Measurements from ENCODE around the gene CKAP5. TPM values are rescaled to one million over a fixed set of nuclear protein-coding genes. Genes with fewer than 3 reads are reported as not detected.

CKAP5 gene
- total RNA-seq, 4 donors from 2014 or later, result 29.9 to 59.2 (median 38.9) TPM

GRCh38 chr11:46705070-46705688 lies 140.9 kb downstream of the CKAP5 start:
- no peak for DNase-seq (ENCODE audit: low spot score in 2 of 2)
- no peak overlapping the region for H3K4me3 ChIP-seq
- no peak overlapping the region for H3K27ac ChIP-seq
- TF ChIP-seq POLR2AphosphoS5 (IDR thresholded peaks at IDR 0.05) (no peak), EP300 (IDR thresholded peaks at IDR 0.05) (no peak), CTCF (IDR thresholded peaks at IDR 0.05) (no peak), POLR2A (IDR thresholded peaks at IDR 0.05) (no peak)
- no peaks in the 10 kb centered on the region for H3K27me3 ChIP-seq
- H3K4me1 ChIP-seq, result peaks cover 20% of the 10 kb centered on the region
- 89% methylated on average over 9 of the region's 31 CpGs for WGBS
- no peaks in the 10 kb centered on the region for H3K9me3 ChIP-seq
- H3K36me3 ChIP-seq, result peaks cover 53% of the 10 kb centered on the region

DNA sequence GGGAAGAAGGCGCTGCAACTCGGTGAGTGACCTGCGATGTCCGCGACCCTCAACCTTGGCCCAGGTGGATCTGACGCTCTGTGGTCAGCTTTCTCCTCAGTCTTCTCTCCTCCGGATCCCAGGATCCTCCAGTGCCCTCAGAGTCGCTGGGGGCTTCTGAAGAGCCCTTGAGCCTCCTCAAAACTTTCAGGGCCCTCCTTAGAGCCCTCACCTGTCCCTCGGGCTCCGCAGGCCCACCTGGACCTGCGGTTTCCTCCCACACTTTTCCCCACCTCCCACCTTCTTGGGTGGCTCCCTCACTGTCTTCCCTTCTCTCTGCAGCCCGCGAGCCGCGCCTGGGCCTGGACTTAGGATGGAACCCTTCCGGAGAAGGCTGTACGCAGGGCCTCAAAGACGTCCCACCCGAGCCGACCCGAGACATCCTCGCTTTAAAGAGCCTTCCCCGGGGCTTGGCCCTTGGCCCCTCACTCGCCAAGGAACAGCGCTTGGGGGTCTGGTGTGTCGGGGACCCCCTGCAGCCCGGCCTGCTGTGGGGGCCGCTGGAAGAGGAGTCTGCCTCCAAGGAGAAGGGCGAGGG lies 144.9 kb downstream of the CKAP5 start:
- 2% methylated on average over 19 of the region's 29 CpGs for WGBS
- Histone ChIP-seq H3K27ac (peak overlapping the region; percentile 90), H3K4me3 (peak overlapping the region; percentile 99), H3K27me3 (no peaks in the 10 kb centered on the region), H3K36me3 (peaks cover 42% of the 10 kb centered on the region), H3K9me3 (no peaks in the 10 kb centered on the region), H3K4me1 (peaks cover 59% of the 10 kb centered on the region)
- DNase-seq (ENCODE audit: low spot score in 2 of 2), result no peak
- no peak for TF ChIP-seq POLR2A (IDR thresholded peaks at IDR 0.05)
- TF ChIP-seq EP300 (IDR thresholded peaks at IDR 0.05), result no peak
- TF ChIP-seq CTCF (IDR thresholded peaks at IDR 0.05), result no peak
- no peak for TF ChIP-seq POLR2AphosphoS5 (IDR thresholded peaks at IDR 0.05)

DNA sequence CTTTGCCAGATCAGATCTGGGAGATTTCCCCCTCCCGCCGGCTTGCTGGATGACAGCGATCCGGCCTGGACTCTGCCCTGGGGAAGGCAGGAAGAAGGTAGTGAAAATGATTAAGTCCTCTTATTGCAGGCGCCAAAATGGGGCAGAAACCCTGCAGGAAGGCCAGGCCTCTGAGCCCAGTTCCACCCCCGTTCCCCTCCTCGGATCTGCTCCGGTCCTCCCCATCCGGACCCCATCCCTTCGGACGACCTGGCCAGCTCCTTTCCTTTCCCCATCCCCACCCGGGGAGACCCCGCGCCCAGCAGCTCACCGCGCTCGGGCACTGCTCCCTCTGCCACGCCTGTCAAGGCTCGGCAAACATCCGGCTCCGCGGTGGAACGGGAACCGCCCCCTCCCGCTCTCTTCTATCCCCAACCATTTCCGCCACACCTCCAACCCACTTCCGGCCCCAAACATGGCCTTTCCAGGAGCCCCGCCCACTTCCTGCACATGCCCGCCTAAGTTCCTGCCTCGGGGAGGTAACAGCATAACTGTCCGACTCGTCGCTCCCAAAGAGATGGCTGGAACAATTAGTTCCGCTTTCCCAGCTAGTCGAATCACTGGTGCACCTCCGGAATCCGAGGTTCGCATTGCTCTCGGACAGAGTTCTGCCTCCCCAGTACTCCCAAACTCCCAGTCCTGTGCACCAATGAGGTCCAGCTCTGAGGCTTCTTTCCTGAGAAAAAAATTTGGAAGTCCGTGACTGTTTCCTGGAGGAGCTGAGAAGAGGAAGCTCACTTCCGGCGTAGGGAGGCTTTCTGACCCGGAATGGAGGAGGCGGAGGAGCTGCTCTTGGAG lies 145.6 kb downstream of the CKAP5 start, which contains the start of the genes ARHGAP1 and ZNF408:
TSS of gene ARHGAP1 (minus strand) at position 379 of the 837 bp plus-strand sequence. CDS start 4,512 bp downstream, outside the sequence.
TSS of gene ZNF408 (plus strand) at position 791 of the 837 bp plus-strand sequence. CDS start at position 808, 17 bp downstream.
- under 1% methylated on average over 40 of the region's 44 CpGs for WGBS
- H3K4me1 ChIP-seq, result peaks cover 64% of the 10 kb centered on the region
- DNase-seq (ENCODE audit: low spot score in 2 of 2), result peak; percentile 100
- peaks cover 42% of the 10 kb centered on the region for H3K36me3 ChIP-seq
- H3K27ac ChIP-seq, result peak within 1 kb of the TSS; percentile 90
- TF ChIP-seq POLR2AphosphoS5 (IDR thresholded peaks at IDR 0.05), result peak in 1 of 3 donors; percentile 66
- no peak for TF ChIP-seq CTCF (IDR thresholded peaks at IDR 0.05)
- no peak for TF ChIP-seq EP300 (IDR thresholded peaks at IDR 0.05)
- peak in 1 of 2 donors; percentile 68 for TF ChIP-seq POLR2A (IDR thresholded peaks at IDR 0.05)
- H3K9me3 ChIP-seq, result no peaks in the 10 kb centered on the region
- H3K4me3 ChIP-seq, result peak within 1 kb of the TSS; percentile 99
- H3K27me3 ChIP-seq, result no peaks in the 10 kb centered on the region

GRCh38 chr11:46698597-46698996 lies 147.5 kb downstream of the CKAP5 start:
- TF ChIP-seq POLR2AphosphoS5 (IDR thresholded peaks at IDR 0.05) (no peak), POLR2A (IDR thresholded peaks at IDR 0.05) (no peak), CTCF (IDR thresholded peaks at IDR 0.05) (no peak)
- no peak for DNase-seq (ENCODE audit: low spot score in 2 of 2)
- Histone ChIP-seq H3K36me3 (peaks cover 40% of the 10 kb centered on the region), H3K4me1 (peaks cover 83% of the 10 kb centered on the region), H3K9me3 (no peaks in the 10 kb centered on the region), H3K27ac (no peak overlapping the region), H3K27me3 (no peaks in the 10 kb centered on the region), H3K4me3 (no peak overlapping the region)
- WGBS, result 75% methylated on average over 1 of the region's 1 CpG

GRCh38 chr11:46697723-46698122 lies 148.4 kb downstream of the CKAP5 start:
- Histone ChIP-seq H3K27me3 (no peaks in the 10 kb centered on the region), H3K4me3 (no peak overlapping the region), H3K36me3 (peaks cover 39% of the 10 kb centered on the region), H3K27ac (no peak overlapping the region), H3K9me3 (no peaks in the 10 kb centered on the region), H3K4me1 (peaks cover 77% of the 10 kb centered on the region)
- 53% methylated on average over 2 of the region's 2 CpGs for WGBS
- no peak for DNase-seq (ENCODE audit: low spot score in 2 of 2)
- no peak for TF ChIP-seq POLR2AphosphoS5 (IDR thresholded peaks at IDR 0.05)
- no peak for TF ChIP-seq CTCF (IDR thresholded peaks at IDR 0.05)
- TF ChIP-seq EP300 (IDR thresholded peaks at IDR 0.05), result no peak
- no peak for TF ChIP-seq POLR2A (IDR thresholded peaks at IDR 0.05)

Measured in suprapubic skin (tissue), 4 donors.